SU-DHL-6 (cell line): Measurements from ENCODE around the gene MYO7A.

Experiments
- H2AFZ ChIP-seq: fragments of 200-600 bp; sonication (generic); 2 replicates; pipeline ENCODE4 v1.6.1; 2014; ENCODE audit warnings: low read depth, mild to moderate bottlenecking, moderate library complexity, mixed read lengths, antibody characterized with exemption, low read length; ENCODE audit not compliant: severe bottlenecking
- H3F3A ChIP-seq: fragments of 200-600 bp; shearing (Covaris generic); 2 replicates; pipeline ENCODE4 v1.6.0; 2016; ENCODE audit warnings: antibody characterized with exemption, mild to moderate bottlenecking; ENCODE audit not compliant: insufficient read depth
- H3K27ac ChIP-seq: fragments of 200-600 bp; sonication (generic); 2 replicates; pipeline ENCODE4 v1.5.1; 2016; ENCODE audit warnings: low read depth, mild to moderate bottlenecking, low read length, moderate library complexity, mixed read lengths
- H3K27me3 ChIP-seq: fragments of 200-600 bp; sonication (generic), shearing (Covaris generic); 2 replicates; pipeline ENCODE4 v1.6.0; 2014; ENCODE audit warnings: mild to moderate bottlenecking, low read length
- H3K36me3 ChIP-seq: fragments of 200-600 bp; sonication (generic); 2 replicates; pipeline ENCODE4 v1.6.1; 2014; ENCODE audit warnings: mild to moderate bottlenecking, low read length, mixed read lengths
- H3K4me2 ChIP-seq: fragments of 300-600, 200-600 bp; shearing (Covaris generic), sonication (generic); 2 replicates; pipeline ENCODE4 v1.6.0; 2014; ENCODE audit warnings: low read length, low read depth, mild to moderate bottlenecking; ENCODE audit not compliant: poor library complexity, severe bottlenecking
- H3K4me3 ChIP-seq: fragments of 200-600 bp; sonication (generic); 2 replicates; pipeline ENCODE4 v1.5.1; 2014; ENCODE audit warnings: antibody characterized with exemption, low read length, mild to moderate bottlenecking, mixed read lengths; ENCODE audit not compliant: insufficient read depth, poor library complexity, severe bottlenecking
- H3K79me2 ChIP-seq: fragments of 200-600 bp; sonication (generic); 2 replicates; pipeline ENCODE4 v1.6.1; 2014; ENCODE audit warnings: mild to moderate bottlenecking, low read length, moderate library complexity; ENCODE audit not compliant: insufficient read depth
- H3K9ac ChIP-seq: fragments of 200-600 bp; sonication (generic); 2 replicates; pipeline ENCODE4 v1.7.0; 2014; ENCODE audit warnings: mild to moderate bottlenecking, low read length
- H3K9me2 ChIP-seq: fragments of 200-600 bp; sonication (generic); replicated peaks from 2 replicates; pipeline ENCODE4 v1.6.1; 2014; ENCODE audit warnings: low read length; ENCODE audit not compliant: insufficient read depth
- H3K9me3 ChIP-seq: fragments of 200-600 bp; sonication (generic); 2 replicates; pipeline ENCODE4 v1.6.1; 2014; ENCODE audit warnings: low read length, mixed read lengths; ENCODE audit not compliant: insufficient read depth
- H4K20me1 ChIP-seq: fragments of 200-600 bp; sonication (generic); 2 replicates; pipeline ENCODE4 v1.6.1; 2014; ENCODE audit warnings: low read depth, mild to moderate bottlenecking, antibody characterized with exemption, low read length, moderate library complexity, mixed read lengths
- CTCF ChIP-seq: fragments of 200-600 bp; sonication (generic); IDR thresholded peaks from one replicate; pipeline ENCODE4 v1.5.1; 2017; ENCODE audit warnings: antibody characterized with exemption, mild to moderate bottlenecking, low read length, moderate library complexity; ENCODE audit not compliant: insufficient read depth, poor library complexity, severe bottlenecking
- EZH2phosphoT487 ChIP-seq: fragments of 200-600 bp; sonication (generic), shearing (Covaris generic); conservative IDR thresholded peaks from 2 replicates; pipeline ENCODE4 v1.6.1; 2018; ENCODE audit warnings: mild to moderate bottlenecking, antibody characterized with exemption, low read length, moderate library complexity, mixed read lengths

Gene MYO7A

GRCh38 chr11:77182542-77183430, 54.7 kb downstream of the MYO7A start:
- no peak overlapping the region for H3K4me3 ChIP-seq
- no peaks in the 10 kb centered on the region for H4K20me1 ChIP-seq
- no peaks in the 10 kb centered on the region for H3F3A ChIP-seq
- TF ChIP-seq EZH2phosphoT487 (no peak), CTCF (no peak)
- H3K9me3 ChIP-seq = no peaks in the 10 kb centered on the region
- no peak overlapping the region for H3K4me2 ChIP-seq
- no peaks in the 10 kb centered on the region for H3K9me2 ChIP-seq
- no peak overlapping the region for H2AFZ ChIP-seq
- no peak overlapping the region for H3K9ac ChIP-seq
- H3K27me3 ChIP-seq = no peaks in the 10 kb centered on the region
- no peaks in the 10 kb centered on the region for H3K36me3 ChIP-seq
- H3K79me2 ChIP-seq = no peaks in the 10 kb centered on the region
- no peak overlapping the region for H3K27ac ChIP-seq

GRCh38 chr11:77183431-77183984, 55.5 kb downstream of the MYO7A start:
- Histone ChIP-seq H2AFZ (no peak overlapping the region), H3K36me3 (no peaks in the 10 kb centered on the region), H3K27me3 (no peaks in the 10 kb centered on the region)

GRCh38 chr11:77184136-77184860, 56.3 kb downstream of the MYO7A start:
- Histone ChIP-seq H2AFZ (no peak overlapping the region), H4K20me1 (no peaks in the 10 kb centered on the region), H3K4me2 (no peak overlapping the region), H3K9me3 (no peaks in the 10 kb centered on the region), H3K27ac (no peak overlapping the region), H3K9ac (no peak overlapping the region), H3K4me3 (no peak overlapping the region), H3K79me2 (no peaks in the 10 kb centered on the region), H3K36me3 (no peaks in the 10 kb centered on the region), H3K9me2 (no peaks in the 10 kb centered on the region), H3F3A (no peaks in the 10 kb centered on the region), H3K27me3 (no peaks in the 10 kb centered on the region)
- TF ChIP-seq CTCF (no peak), EZH2phosphoT487 (no peak)

More at GRCh38 chr11:77183431-77183984, 55.5 kb downstream of the MYO7A start:
- Histone ChIP-seq H3K9me3 (no peaks in the 10 kb centered on the region), H3F3A (no peaks in the 10 kb centered on the region), H3K4me3 (no peak overlapping the region), H3K4me2 (no peak overlapping the region), H3K9me2 (no peaks in the 10 kb centered on the region), H3K79me2 (no peaks in the 10 kb centered on the region), H4K20me1 (no peaks in the 10 kb centered on the region), H3K27ac (no peak overlapping the region), H3K9ac (no peak overlapping the region)
- no peak for TF ChIP-seq EZH2phosphoT487
- TF ChIP-seq CTCF = no peak
